Activated T-helper 17 cell treated with anti-CD3 and anti-CD28 coated beads, Interleukin-2, amount 50 U/mL, for 72 hours (primary cell): ENCODE data around the gene SLX4IP. TPM values are rescaled to one million over a fixed set of nuclear protein-coding genes. Genes with fewer than 3 reads are reported as not detected.

Source experiments
- ATAC-seq: fragments of 150-1000 bp; cut with Tn5 transposase; replicated peaks from 2 replicates; pipeline ENCODE4 v1.10.0; 2021; ENCODE audit warnings: mild to moderate bottlenecking, moderate library complexity
- H3K27ac Mint-ChIP-seq: one replicate; pipeline ENCODE4 v1.8.0; 2022; ENCODE audit warnings: mixed read lengths
- H3K27me3 Mint-ChIP-seq: one replicate; pipeline ENCODE4 v1.8.0; 2022; ENCODE audit warnings: mixed read lengths
- H3K36me3 Mint-ChIP-seq: one replicate; pipeline ENCODE4 v1.8.0; 2022; ENCODE audit warnings: low read depth, mild to moderate bottlenecking, mixed read lengths
- H3K4me1 Mint-ChIP-seq: one replicate; pipeline ENCODE4 v1.8.0; 2022; ENCODE audit warnings: mixed read lengths
- H3K4me3 Mint-ChIP-seq: one replicate; pipeline ENCODE4 v1.8.0; 2022; ENCODE audit warnings: mild to moderate bottlenecking, mixed read lengths
- H3K9me3 Mint-ChIP-seq: one replicate; pipeline ENCODE4 v1.8.0; 2022; ENCODE audit warnings: mixed read lengths
- total RNA-seq, 2 donors: library from RNA; stranded (reverse); gene quantifications; one replicate each; pipeline ENCODE4 v1.2.3, GENCODE V29; 2022

SLX4IP gene
- total RNA-seq, 2 donors from 2014 or later, result 3.9 to 4.0 TPM

GRCh38 chr20:10674684-10675449 is 239.8 kb downstream of the SLX4IP start:
- H3K27me3 Mint-ChIP-seq, result peaks cover 46% of the 10 kb centered on the region

DNA sequence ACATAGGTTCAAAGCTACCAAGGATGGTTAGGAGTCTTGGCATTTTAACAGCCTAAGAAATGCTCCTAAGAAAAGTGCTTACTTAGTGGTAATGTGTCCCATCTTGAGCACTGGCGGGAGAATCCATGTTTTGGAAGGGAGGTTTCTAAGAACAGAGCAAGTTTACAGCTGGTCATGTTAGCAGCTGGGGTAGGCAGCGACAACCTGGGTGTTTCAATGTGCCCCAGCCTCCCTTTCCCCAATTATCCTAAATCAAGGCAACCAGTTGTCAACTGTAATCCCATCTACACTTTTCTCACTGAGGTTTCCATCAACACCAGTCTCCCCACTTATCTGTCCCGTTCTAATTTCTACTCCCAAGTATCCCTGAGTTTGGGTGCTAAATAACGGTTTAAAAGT is 240.3 kb downstream of the SLX4IP start:
- peak overlapping the region; percentile 69 for H3K4me3 Mint-ChIP-seq
- no peak for ATAC-seq

More at GRCh38 chr20:10674684-10675449, 239.8 kb downstream of the SLX4IP start:
- H3K4me3 Mint-ChIP-seq, result peak overlapping the region; percentile 69
- H3K9me3 Mint-ChIP-seq, result no peaks in the 10 kb centered on the region
- peak; percentile 37 for ATAC-seq
- no peak overlapping the region for H3K27ac Mint-ChIP-seq
- peaks cover 5% of the 10 kb centered on the region for H3K4me1 Mint-ChIP-seq
- H3K36me3 Mint-ChIP-seq, result peaks cover 5% of the 10 kb centered on the region

DNA sequence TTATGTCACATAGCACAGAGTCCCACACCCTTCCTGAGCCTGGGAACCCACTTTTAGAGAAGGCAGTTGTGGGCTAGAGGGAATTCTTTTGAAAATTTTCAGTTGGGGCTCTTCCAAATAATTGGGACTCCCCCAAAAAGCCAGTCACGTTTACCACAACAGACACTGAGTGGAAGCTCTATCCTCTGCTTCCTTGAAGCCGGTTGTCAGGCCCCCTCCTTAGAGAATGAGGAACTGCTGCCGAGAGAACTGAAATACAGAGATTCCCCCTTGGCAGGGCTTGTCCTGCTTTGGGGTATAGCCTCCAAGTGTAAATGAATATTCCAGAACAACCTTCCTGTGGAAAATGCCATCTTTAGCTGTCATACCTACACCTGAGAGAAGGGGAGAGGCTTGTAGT is 241.4 kb downstream of the SLX4IP start:
- H3K36me3 Mint-ChIP-seq, result peaks cover 5% of the 10 kb centered on the region
- H3K4me1 Mint-ChIP-seq, result no peaks in the 10 kb centered on the region
- no peak for ATAC-seq
- no peak overlapping the region for H3K4me3 Mint-ChIP-seq
- peaks cover 30% of the 10 kb centered on the region for H3K27me3 Mint-ChIP-seq
- no peak overlapping the region for H3K27ac Mint-ChIP-seq
- no peaks in the 10 kb centered on the region for H3K9me3 Mint-ChIP-seq

More for the DNA sequence above, 240.3 kb downstream of the SLX4IP start:
- H3K4me1 Mint-ChIP-seq, result peaks cover 5% of the 10 kb centered on the region
- peaks cover 5% of the 10 kb centered on the region for H3K36me3 Mint-ChIP-seq
- peaks cover 40% of the 10 kb centered on the region for H3K27me3 Mint-ChIP-seq
- no peaks in the 10 kb centered on the region for H3K9me3 Mint-ChIP-seq
- H3K27ac Mint-ChIP-seq, result no peak overlapping the region

Other genes with a start within 250 kb of the SLX4IP start
- gene SNAP25, start 216.5 kb upstream of the SLX4IP start, total RNA-seq, result 1 to 10 TPM in 1 of 2 donors, under 1 TPM in 1; 0.13 to 7.2 TPM
- 1 to 10 TPM; 3.2 to 5.4 TPM for gene MKKS, start 1.1 kb upstream of the SLX4IP start, total RNA-seq
- under 1 TPM in 1 of 2 donors, not detected in 1; 0.98 TPM for gene JAG1, start 238.7 kb downstream of the SLX4IP start, total RNA-seq